HG03280 (cell line): ENCODE results near the gene ENOPH1.
A peak's percentile ranks its signal among the peaks of the same experiment; 100 is the strongest.
"Not testable (repeated sequence)": the region's sequence is repeated elsewhere in the genome, so short reads cannot be mapped to it uniquely, and the experiment has no call there.

Experiments
- ATAC-seq: cut with Tn5 transposase; IDR thresholded peaks from one replicate; pipeline ENCODE4 v1.9.1; 2021; ENCODE audit warnings: mild to moderate bottlenecking, moderate library complexity; ENCODE audit not compliant: unreplicated experiment

Gene ENOPH1

GRCh38 chr4:82430193-82430963 is at the start of gene ENOPH1, which contains the start of gene HNRNPDL:
TSS of gene ENOPH1 (plus strand) at chr4:82430590. CDS start at chr4:82430830, 240 bp downstream.
TSS of gene HNRNPDL (minus strand) at chr4:82430462. CDS start at chr4:82429690, 772 bp downstream.
- ATAC-seq: peak; percentile 67

GRCh38 chr4:82380831-82381230 is 49.6 kb upstream of the ENOPH1 start:
- no peak for ATAC-seq

GRCh38 chr4:82381235-82381634 is 49.2 kb upstream of the ENOPH1 start:
- no peak for ATAC-seq

GRCh38 chr4:82381661-82382296 is 48.6 kb upstream of the ENOPH1 start:
- ATAC-seq: no peak

- no peak for ATAC-seq
Observed at GRCh38 chr4:82382751-82383150, 47.6 kb upstream of the ENOPH1 start.

GRCh38 chr4:82386312-82386711 is 44.1 kb upstream of the ENOPH1 start:
- ATAC-seq: not testable (repeated sequence)

- ATAC-seq: no peak
Observed at GRCh38 chr4:82388405-82388804, 42.0 kb upstream of the ENOPH1 start.

GRCh38 chr4:82390061-82390460 is 40.3 kb upstream of the ENOPH1 start:
- ATAC-seq: not testable (repeated sequence)

- no peak for ATAC-seq
Observed at GRCh38 chr4:82394896-82395295, 35.5 kb upstream of the ENOPH1 start.

- ATAC-seq: no peak
Observed at GRCh38 chr4:82397527-82397926, 32.9 kb upstream of the ENOPH1 start.

- ATAC-seq: no peak
Observed at GRCh38 chr4:82398263-82398662, 32.1 kb upstream of the ENOPH1 start.

- ATAC-seq: no peak
Observed at GRCh38 chr4:82401600-82401999, 28.8 kb upstream of the ENOPH1 start.

GRCh38 chr4:82402196-82402775 is 28.1 kb upstream of the ENOPH1 start:
- no peak for ATAC-seq

GRCh38 chr4:82403725-82404124 is 26.7 kb upstream of the ENOPH1 start:
- ATAC-seq: no peak

GRCh38 chr4:82415061-82415460 is 15.3 kb upstream of the ENOPH1 start:
- ATAC-seq: not testable (repeated sequence)

GRCh38 chr4:82415922-82416365 is 14.4 kb upstream of the ENOPH1 start:
- no peak for ATAC-seq

- ATAC-seq: no peak
Observed at GRCh38 chr4:82419451-82419850, 10.9 kb upstream of the ENOPH1 start.

GRCh38 chr4:82421796-82422560 is 8.4 kb upstream of the ENOPH1 start:
- ATAC-seq: no peak

- ATAC-seq: no peak
Observed at GRCh38 chr4:82422616-82423015, 7.8 kb upstream of the ENOPH1 start.

GRCh38 chr4:82423245-82424054 is 6.9 kb upstream of the ENOPH1 start:
- no peak for ATAC-seq
